Lower leg skin (tissue), 4 donors: ENCODE measurements around the gene GLRX3. TPM values are rescaled to one million over a fixed set of nuclear protein-coding genes. Genes with fewer than 3 reads are reported as not detected.

Experiments
- DNase-seq, 2 donors: peaks; one replicate each; pipeline ENCODE4 v3.0.0-alpha.2; 2019; ENCODE audit warnings: low spot score in 2 of 2
- H3K4me3 ChIP-seq: fragments of 200-600 bp; sonication (generic); 2 replicates; pipeline ENCODE4 v1.5.1; 2017; ENCODE audit warnings: mild to moderate bottlenecking, low read depth; ENCODE audit not compliant: poor library complexity, severe bottlenecking
- CTCF ChIP-seq, 3 donors: fragments of 450-650 bp; IDR thresholded peaks; one replicate each; pipeline ENCODE4 v1.5.1; 2016; ENCODE audit warnings: antibody characterized with exemption in 3 of 3, mild to moderate bottlenecking in 3 of 3, moderate library complexity in 2 of 3
- POLR2A ChIP-seq, 2 donors: fragments of 450-650 bp; IDR thresholded peaks; one replicate each; pipeline ENCODE4 v1.6.1; 2016 to 2017; ENCODE audit warnings: antibody characterized with exemption in 2 of 2, mild to moderate bottlenecking in 1 of 2, moderate library complexity in 1 of 2
- WGBS, 2 donors: methylation state at CpG; one replicate each; pipeline ENCODE4 v1.1.5; 2018; 5-methylcytosine and 5-hydroxymethylcytosine counted together
- intact Hi-C: fragments of 100-400 bp; cut with DNase I; formaldehyde crosslinking; loops from one replicate; pipeline ENCODE4 v1.15.0; 2023; ENCODE audit warnings: low total_unique reads
- total RNA-seq, 4 donors: library from RNA; depleted of rRNA; stranded (reverse); fragments of >200 nt; gene quantifications; one replicate each; pipeline ENCODE4 v1.1.0, GENCODE V29; 2016

GLRX3 gene
- total RNA-seq, 4 donors from 2014 or later, result 31.5 to 60.7 (median 42.6) TPM

GRCh38 chr10:130188195-130189175 is 52.3 kb downstream of the GLRX3 start:
- 87 to 90% methylated on average over 28 of the region's 28 CpGs for WGBS, 2 donors
- DNase-seq, result no peak
- intact Hi-C loops, result no loop called here

GRCh38 chr10:130189608-130190054 is 53.4 kb downstream of the GLRX3 start:
- TF ChIP-seq CTCF (IDR thresholded peaks at IDR 0.05), result no peak
- TF ChIP-seq POLR2A (IDR thresholded peaks at IDR 0.05), result no peak
- WGBS, 2 donors, result 79 to 87% methylated on average over 20 to 22 of the region's 25 CpGs
- H3K4me3 ChIP-seq, result no peak overlapping the region
- peak in 1 of 2 donors; percentile 87 for DNase-seq
- intact Hi-C loops, result no loop called here

More at GRCh38 chr10:130188195-130189175, 52.3 kb downstream of the GLRX3 start:
- no peak overlapping the region for H3K4me3 ChIP-seq
- no peak for TF ChIP-seq CTCF (IDR thresholded peaks at IDR 0.05)
- TF ChIP-seq POLR2A (IDR thresholded peaks at IDR 0.05), result no peak

- peak in 1 of 3 donors; percentile 62 for TF ChIP-seq CTCF (IDR thresholded peaks at IDR 0.05)
- no peak for TF ChIP-seq POLR2A (IDR thresholded peaks at IDR 0.05)
- H3K4me3 ChIP-seq, result peak overlapping the region; percentile 14
- peak; percentile 70 to 96 for DNase-seq
- intact Hi-C loops, result no loop called here
- WGBS, 2 donors, result 4% methylated on average over 23 of the region's 81 CpGs; no CpG with 5 or more reads in 1 of the 2 donors
Observed at GRCh38 chr10:130190055-130190736, 54.0 kb downstream of the GLRX3 start.

DNA sequence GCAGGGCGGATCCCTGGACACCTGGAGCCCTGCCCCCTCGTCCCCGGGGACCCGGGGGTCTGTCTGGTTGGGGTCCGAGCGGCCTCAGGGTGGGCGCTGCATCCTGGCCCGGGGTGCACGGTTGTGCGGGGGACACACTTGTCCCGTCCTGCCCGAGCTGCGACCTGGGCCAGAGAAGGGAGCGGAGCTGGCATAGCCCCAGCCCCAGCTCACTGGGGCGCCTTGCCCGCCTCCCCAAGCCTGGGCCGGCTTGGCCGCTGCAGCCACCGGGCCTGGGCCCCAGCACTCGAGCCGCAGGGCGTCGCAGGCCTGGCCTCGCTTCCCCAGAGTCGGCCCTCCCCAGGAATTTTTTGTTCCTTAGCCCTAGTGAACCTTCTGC is 54.5 kb downstream of the GLRX3 start:
- intact Hi-C loops, result no loop called here
- no peak for TF ChIP-seq CTCF (IDR thresholded peaks at IDR 0.05)
- TF ChIP-seq POLR2A (IDR thresholded peaks at IDR 0.05), result no peak
- no peak for DNase-seq
- H3K4me3 ChIP-seq, result peak overlapping the region; percentile 14
- WGBS, 2 donors, result 11 to 13% methylated on average over 3 to 23 of the region's 25 CpGs

DNA sequence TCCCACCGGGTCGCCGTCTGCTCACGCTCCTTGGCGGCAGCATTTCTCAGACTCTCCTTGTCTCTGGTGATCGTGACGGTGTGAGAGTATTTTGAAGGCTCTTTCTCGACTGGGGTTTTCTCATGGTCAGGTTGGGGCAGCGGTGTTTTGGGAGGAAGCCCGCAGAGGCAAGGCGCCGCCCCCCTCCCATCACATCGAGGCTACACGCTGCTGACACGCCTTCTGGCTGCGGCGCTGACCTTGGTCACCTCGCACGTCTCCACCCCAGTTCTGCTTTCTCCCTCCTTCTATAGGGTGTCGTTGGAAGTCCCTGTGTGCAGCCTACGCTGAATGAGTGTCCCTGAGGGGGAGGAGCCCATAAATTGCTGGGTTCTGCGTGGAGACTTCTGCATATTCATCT is 55.2 kb downstream of the GLRX3 start:
- DNase-seq, result no peak
- intact Hi-C loops, result no loop called here
- H3K4me3 ChIP-seq, result no peak overlapping the region
- no peak for TF ChIP-seq POLR2A (IDR thresholded peaks at IDR 0.05)
- no peak for TF ChIP-seq CTCF (IDR thresholded peaks at IDR 0.05)
- 89 to 90% methylated on average over 22 of the region's 22 CpGs for WGBS, 2 donors
